Right lobe of liver (tissue), 4 donors: ENCODE data around the gene ARSB.

Source experiments
- POLR2A ChIP-seq: fragments of 450-650 bp; IDR thresholded peaks from one replicate; pipeline ENCODE4 v1.6.1; 2017; ENCODE audit warnings: antibody characterized with exemption, mild to moderate bottlenecking
- TF ChIP-seq, protein P1 (sequence below), 4 donors: fragments of 200-600 bp in 3 of 4; fragments of 450-650 bp in 1 of 4; IDR thresholded peaks; one replicate each; pipeline versions ENCODE4 v1.5.1 to v1.8.0; 2016 to 2022; ENCODE audit warnings: antibody characterized with exemption in 4 of 4, mild to moderate bottlenecking in 2 of 4
- donor health status: DM: no; HTN: no; CAD: no.
- donor health status: DM: no; HTN: no; CAD: no.
- donor health status: DM: no; HTN: yes; CAD: no.

DNA sequence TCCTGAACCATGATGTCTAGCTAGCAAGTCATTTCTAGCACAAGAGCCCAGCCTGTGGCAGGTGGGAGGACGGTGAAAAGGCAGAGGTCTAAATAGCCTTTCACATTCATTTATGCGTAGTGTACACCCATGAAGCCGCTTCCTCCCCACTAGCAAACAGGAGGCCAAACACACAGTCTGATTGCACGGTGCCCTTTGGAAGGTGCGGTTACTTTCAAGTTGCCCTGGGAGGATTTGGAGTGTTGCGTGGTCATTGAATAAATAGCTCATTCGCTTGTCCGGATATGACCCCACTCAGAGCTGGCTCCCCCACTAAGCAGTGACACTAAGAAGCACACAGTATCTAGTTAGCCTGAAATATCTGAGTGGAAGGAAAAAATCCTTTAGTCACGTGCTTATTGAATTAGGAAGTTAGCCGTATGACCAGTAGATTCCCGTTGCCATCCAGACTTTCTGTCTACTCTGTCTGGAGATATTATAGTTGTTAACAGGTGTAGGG is 664 bp upstream of the ARSB start:
- TF ChIP-seq, protein P1, sequence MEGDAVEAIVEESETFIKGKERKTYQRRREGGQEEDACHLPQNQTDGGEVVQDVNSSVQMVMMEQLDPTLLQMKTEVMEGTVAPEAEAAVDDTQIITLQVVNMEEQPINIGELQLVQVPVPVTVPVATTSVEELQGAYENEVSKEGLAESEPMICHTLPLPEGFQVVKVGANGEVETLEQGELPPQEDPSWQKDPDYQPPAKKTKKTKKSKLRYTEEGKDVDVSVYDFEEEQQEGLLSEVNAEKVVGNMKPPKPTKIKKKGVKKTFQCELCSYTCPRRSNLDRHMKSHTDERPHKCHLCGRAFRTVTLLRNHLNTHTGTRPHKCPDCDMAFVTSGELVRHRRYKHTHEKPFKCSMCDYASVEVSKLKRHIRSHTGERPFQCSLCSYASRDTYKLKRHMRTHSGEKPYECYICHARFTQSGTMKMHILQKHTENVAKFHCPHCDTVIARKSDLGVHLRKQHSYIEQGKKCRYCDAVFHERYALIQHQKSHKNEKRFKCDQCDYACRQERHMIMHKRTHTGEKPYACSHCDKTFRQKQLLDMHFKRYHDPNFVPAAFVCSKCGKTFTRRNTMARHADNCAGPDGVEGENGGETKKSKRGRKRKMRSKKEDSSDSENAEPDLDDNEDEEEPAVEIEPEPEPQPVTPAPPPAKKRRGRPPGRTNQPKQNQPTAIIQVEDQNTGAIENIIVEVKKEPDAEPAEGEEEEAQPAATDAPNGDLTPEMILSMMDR (IDR thresholded peaks at IDR 0.05) = no peak
- peak; percentile 63 for TF ChIP-seq POLR2A
